ENCODE measurements around the gene ZNF573.
"Not testable (repeated sequence)": the region's sequence is repeated elsewhere in the genome, so short reads cannot be mapped to it uniquely, and the experiment has no call there.

Gene ZNF573

GRCh38 chr19:37779127-37780005 is at the start of gene ZNF573:
Gene ZNF573 (minus strand): TSS chr19:37779586. CDS start chr19:37773729, 5,857 bp downstream.
- peak; percentile 48 to 72 for DNase-seq (ENCODE audit: low read depth in 2 of 2)

- peak; percentile 3 to 23 for DNase-seq (ENCODE audit: low read depth in 2 of 2)
These were observed 38.0 kb upstream of the ZNF573 start for GRCh38 chr19:37817180-37817981.

- DNase-seq (ENCODE audit: low read depth in 2 of 2), result not testable (repeated sequence)
These were observed 36.2 kb upstream of the ZNF573 start for GRCh38 chr19:37815611-37816010.

- no peak for DNase-seq (ENCODE audit: low read depth in 2 of 2)
These were observed 34.0 kb upstream of the ZNF573 start for GRCh38 chr19:37813340-37813739.

GRCh38 chr19:37809366-37809765 is 30.0 kb upstream of the ZNF573 start:
- no peak for DNase-seq (ENCODE audit: low read depth in 2 of 2)

GRCh38 chr19:37803249-37803840 is 24.0 kb upstream of the ZNF573 start:
- no peak for DNase-seq (ENCODE audit: low read depth in 2 of 2)

- DNase-seq (ENCODE audit: low read depth in 2 of 2), result no peak
These were observed 11.0 kb upstream of the ZNF573 start for GRCh38 chr19:37790244-37790925.

GRCh38 chr19:37778613-37779126 is 716 bp downstream of the ZNF573 start:
- no peak for DNase-seq (ENCODE audit: low read depth in 2 of 2)

GRCh38 chr19:37770985-37771384 is 8.4 kb downstream of the ZNF573 start:
- no peak for DNase-seq (ENCODE audit: low read depth in 2 of 2)

GRCh38 chr19:37763488-37763887 is 15.9 kb downstream of the ZNF573 start:
- DNase-seq (ENCODE audit: low read depth in 2 of 2), result no peak

GRCh38 chr19:37757683-37758082 is 21.7 kb downstream of the ZNF573 start:
- DNase-seq (ENCODE audit: low read depth in 2 of 2), result not testable (repeated sequence)

- DNase-seq (ENCODE audit: low read depth in 2 of 2), result no peak
These were observed 41.0 kb downstream of the ZNF573 start for GRCh38 chr19:37738371-37738770.

GRCh38 chr19:37725181-37725580 is 54.2 kb downstream of the ZNF573 start:
- DNase-seq (ENCODE audit: low read depth in 2 of 2), result no peak

GRCh38 chr19:37719927-37720265 is 59.5 kb downstream of the ZNF573 start:
- DNase-seq (ENCODE audit: low read depth in 2 of 2), result no peak

GRCh38 chr19:37719111-37719926 is 60.1 kb downstream of the ZNF573 start, which contains the start of gene ZNF607:
Gene ZNF607 (minus strand): TSS chr19:37719761. CDS start chr19:37711618, 8,143 bp downstream.
- DNase-seq (ENCODE audit: low read depth in 2 of 2), result peak; percentile 80 to 81

GRCh38 chr19:37718304-37718703 is 61.1 kb downstream of the ZNF573 start:
- DNase-seq (ENCODE audit: low read depth in 2 of 2), result no peak

- DNase-seq (ENCODE audit: low read depth in 2 of 2), result no peak
These were observed 63.2 kb downstream of the ZNF573 start for GRCh38 chr19:37716140-37716539.

- DNase-seq (ENCODE audit: low read depth in 2 of 2), result no peak
These were observed 73.3 kb downstream of the ZNF573 start for GRCh38 chr19:37706052-37706605.

GRCh38 chr19:37699057-37699456 is 80.3 kb downstream of the ZNF573 start:
- DNase-seq (ENCODE audit: low read depth in 2 of 2), result no peak

- no peak for DNase-seq (ENCODE audit: low read depth in 2 of 2)
These were observed 81.2 kb downstream of the ZNF573 start for GRCh38 chr19:37698216-37698615.
